ENCODE data around the gene UQCR11.

GRCh38 chr19:1572795-1573194 lies 32.5 kb downstream of the UQCR11 start:
- TF ChIP-seq EZH2 (IDR thresholded peaks at IDR 0.05; ENCODE audit: insufficient read depth, poor library complexity, severe bottlenecking) = no peak
- TF ChIP-seq EZH2phosphoT487 (IDR thresholded peaks at IDR 0.05; ENCODE audit: insufficient read depth, low read depth) = no peak
